Amygdala (tissue), 56 donors: ENCODE results near the gene ASMTL.
"Not testable (repeated sequence)": the region's sequence is repeated elsewhere in the genome, so short reads cannot be mapped to it uniquely, and the experiment has no call there.

ENCODE experiments used
- DNase-seq, 56 donors: peaks; one replicate each; lab custom pipeline; 2025; lab: John Stamatoyannopoulos, UW

The ASMTL gene

DNA sequence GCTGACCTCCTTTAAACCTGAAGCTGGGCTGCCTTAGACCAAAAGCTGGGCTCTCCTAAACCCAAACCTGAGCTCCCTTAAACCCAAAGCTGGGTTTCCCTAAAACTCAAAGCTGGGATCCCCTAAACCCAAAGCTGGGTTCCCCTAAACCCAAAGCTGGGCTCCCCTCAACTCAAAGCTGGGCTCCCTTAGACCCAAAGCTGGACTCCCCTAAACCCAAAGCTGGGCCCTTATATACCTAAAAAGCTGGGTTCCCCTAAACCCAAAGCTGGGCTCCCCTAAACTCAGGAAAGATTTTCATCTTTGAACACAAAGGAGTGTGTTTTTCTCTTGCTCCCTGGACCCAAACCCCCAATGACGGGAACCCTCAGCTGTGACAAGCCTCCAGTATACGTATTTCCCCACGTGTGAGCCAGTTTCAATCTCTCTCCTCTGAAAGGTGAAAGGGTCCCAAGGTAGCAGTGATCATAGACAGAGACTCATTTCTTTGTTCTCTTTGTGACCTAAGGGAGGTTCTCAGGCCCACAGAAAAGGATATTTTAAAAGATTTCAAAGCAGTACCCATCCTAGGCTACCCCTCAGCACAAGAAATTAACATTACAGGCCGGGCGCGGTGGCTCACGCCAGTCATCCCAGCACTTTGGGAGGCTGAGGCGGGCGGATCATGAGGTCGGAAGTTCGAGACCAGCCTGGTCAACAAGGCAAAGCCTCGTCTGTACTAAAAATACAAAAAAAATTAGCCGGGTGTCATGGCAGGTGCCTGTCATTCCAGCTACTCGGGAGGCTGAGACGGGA lies 31.3 kb upstream of the ASMTL start:
- no peak for DNase-seq

DNA sequence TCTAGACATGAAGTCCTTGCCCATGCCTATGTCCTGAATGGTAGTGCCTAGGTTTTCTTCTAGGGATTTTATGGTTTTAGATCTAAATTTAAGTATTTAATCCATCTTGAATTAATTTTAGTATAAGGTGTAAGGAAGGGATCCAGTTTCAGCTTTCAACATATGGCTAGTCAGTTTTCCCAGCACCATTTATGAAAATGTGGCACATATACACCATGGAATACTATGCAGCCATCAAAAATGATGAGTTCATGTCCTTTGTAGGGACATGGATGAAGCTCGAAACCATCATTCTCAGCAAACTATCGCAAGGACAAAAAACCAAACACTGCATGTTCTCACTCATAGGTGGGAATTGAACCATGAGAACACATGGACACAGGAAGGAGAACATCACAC lies 29.8 kb upstream of the ASMTL start:
- not testable (repeated sequence) for DNase-seq

DNA sequence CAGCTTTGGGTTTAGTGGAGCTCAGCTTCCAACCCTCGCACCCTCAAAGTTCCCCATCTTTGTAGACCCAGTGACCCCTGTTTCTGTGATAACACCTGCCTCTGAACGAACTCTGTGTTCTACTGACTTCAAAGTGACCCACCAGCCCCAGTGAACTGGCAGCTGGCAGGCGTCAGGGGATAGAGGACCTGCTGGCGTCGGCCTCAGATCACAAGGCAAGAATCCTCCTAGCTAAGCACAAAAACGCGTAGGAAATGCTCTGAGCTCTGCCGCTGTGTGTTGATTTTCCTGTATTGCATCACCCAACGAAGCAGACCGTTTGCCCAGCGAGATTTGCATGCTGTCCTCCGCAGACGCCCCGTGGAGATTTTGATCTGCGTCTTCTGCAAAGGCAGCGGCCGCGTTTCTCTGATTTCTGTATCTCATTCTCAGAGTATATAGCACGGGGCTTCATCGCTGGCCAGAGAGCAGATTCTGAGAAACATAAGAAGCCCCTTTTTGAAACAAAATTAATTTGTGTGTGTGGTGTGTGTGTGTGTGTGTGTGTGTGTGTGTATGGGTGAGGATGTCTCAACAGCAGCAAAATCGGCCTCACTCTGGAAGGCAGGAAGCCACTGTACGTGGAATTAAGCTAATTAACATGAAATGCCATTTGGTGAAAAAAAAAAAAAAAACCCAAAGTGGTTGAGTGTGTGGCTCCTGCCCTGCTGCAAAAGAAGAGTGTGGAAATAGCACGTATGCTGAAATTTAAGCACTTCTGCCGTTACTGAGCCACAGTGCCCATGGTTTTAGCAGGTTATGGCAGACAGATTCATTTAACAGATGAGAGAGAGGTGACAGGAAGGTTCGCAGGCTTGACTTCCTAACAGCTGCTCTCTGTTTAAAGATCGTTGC lies 29.2 kb upstream of the ASMTL start:
- no peak for DNase-seq

DNA sequence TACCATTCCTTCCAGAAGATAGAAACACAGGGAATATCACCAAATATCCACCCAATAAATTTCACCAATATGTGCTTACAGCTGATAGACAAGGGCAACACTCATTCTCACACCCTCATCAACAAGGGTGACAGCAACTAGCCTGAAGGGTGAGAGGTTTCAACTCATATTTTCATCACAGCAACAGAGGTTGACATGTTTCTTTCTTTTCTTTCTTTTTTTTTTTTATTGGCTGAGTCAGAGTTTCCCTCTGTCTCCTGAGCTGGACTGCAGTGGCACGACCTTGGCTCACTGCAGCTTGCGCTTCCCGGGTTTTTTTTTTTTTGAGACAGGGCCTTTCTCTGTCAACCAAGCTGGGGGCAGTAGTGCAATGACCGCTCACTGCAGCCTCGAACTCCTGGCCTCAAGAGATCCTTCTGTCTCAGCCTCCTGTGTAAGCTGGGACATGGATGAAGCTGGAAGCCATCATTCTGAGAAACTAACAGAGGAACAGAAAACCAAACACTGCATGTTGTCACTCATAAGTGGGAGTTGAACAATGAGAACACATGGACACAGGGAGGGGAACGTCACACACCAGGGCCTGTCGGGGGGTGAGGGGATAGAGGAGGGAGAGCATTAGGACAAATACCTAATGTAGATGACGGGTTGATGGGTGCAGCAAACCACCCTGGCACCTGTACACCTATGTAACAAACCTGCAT lies 27.5 kb upstream of the ASMTL start:
- DNase-seq, result no peak

DNA sequence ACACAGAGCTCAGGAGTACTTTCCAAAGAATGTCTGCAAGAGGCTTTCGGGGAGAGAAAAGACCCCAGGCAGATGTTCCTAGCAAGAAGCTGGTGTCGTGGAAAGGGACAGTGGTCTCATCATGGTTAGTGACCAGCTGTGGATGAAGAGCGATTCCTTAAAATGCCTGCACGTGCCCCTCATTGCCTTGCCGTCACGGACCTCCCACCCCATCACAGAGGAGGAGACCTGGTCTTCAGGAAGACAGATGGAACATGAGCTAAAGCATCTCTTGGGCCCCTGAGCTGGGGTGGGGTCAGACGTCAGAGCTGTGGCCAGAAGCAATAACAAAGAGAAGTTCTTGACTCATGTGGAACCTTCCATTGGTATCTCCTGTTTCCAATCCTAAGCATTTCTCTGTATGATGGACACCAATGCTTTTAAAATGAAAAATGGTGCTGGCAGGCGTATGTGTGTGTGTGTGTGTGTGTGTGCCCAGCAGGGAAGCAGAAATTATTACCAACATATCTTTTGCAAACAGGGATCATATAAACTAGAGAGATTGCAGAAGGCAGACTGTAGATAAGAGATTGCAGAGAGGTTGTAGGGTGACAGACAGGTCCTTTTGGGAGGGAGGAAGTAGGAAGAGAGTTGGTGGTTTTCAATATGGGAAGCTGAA lies 25.2 kb upstream of the ASMTL start:
- DNase-seq, result no peak

DNA sequence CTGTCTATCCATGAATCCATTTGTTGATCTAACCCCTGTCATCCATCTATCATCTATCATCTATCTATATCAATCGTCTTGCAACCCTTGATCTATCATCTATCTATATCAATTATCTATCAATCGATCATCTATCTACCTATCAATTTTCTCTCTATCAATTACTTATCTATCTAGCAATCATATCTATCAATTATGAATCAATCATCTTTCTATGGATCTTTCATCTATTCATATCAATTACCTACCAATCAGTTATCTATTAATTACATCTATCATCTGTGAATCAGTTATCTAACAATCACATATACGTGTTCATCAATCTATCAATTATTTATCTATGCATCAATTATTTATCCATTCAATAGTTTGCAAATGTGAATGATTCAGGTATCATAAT lies 24.5 kb upstream of the ASMTL start:
- no peak for DNase-seq

DNA sequence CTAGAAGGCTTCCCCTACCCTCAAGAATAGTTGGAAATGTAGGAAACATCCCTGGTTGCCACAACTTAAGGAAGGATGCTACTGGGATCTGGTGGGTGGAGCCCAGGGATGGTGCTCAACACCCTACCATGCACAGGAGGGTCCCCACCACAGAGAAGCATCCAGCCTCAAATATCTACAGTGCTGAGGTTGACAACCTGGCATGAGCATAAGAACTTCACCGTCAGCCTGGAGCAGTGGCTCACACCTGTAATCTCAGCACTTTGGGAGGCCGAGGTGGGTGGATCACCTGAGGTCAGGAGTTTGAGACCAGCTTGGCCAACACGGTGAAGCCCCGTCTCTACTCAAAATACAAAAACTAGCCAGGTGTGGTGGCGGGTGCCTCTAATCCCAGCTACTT lies 24.0 kb upstream of the ASMTL start:
- DNase-seq, result no peak

DNA sequence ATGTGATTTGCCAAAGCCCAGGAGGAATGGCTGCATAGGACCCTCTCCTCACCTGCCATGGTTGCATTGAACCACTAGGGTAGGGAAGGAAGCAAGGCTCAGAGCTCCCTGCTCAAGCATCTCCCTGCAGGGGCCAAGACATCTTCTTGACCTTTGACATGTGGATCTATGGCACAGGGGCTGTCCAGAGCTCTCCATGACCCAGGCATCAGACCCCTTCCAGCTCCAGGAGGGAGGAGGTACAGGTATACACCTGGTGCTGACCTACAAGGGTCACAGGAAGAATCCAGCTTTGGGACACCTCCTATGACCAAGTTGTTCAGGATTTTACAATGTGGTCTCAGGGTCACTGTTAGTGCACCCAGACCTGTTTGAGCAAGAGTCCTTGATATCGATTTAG lies 23.2 kb upstream of the ASMTL start:
- DNase-seq, result no peak

DNA sequence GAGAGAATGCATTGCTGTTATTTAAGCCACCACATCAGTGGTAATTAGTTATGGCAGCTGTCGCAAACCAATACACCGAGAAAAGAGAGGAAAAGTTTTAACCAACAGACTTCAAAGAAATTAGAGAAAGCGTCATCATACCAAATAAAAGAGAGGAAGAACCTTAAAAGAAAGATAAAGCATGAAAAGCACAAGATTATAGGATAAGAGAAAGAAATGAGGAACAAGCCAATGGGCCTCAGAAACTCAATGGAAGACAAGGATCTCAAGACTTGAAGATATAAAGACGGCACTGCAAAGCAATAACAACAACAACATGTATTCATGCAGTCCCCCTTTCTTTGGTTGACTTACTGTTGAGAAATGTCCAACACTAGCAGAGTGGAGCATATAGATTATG lies 22.8 kb upstream of the ASMTL start:
- DNase-seq, result no peak

DNA sequence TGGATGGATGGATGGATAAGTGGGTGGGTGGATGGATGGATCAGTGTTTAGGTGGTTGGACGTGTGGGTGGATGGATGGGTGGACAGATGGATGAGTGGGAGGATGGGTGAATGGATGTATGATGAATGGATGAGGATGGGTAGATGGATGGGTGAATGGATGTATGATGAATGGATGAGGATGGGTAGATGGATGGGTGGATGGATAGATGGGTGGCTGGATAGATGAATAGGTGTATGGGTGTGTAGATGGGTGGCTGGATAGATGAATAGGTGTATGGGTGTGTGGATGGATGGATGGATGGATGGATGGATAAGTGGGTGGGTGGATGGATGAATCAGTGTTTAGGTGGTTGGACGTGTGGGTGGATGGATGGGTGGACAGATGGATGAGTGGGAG lies 21.9 kb upstream of the ASMTL start:
- DNase-seq, result not testable (repeated sequence)

DNA sequence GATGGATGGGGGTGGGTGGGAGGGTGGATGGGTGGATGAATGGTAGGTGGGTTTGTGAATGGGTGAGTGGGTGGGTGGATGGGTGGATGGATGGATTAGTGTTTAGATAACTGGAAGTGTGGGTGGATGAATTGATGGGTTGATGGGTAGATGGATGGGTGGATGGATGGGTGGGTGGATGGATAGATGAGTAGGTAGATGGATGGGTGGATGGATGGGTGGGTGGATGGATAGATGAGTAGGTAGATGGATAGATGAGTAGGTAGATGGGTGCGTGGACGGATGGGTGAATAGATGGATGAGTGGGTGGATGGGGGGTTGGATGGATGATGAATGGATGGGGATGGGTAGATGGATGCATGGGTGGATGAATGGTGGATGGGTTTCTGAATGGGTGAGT lies 20.3 kb upstream of the ASMTL start:
- DNase-seq, result no peak

DNA sequence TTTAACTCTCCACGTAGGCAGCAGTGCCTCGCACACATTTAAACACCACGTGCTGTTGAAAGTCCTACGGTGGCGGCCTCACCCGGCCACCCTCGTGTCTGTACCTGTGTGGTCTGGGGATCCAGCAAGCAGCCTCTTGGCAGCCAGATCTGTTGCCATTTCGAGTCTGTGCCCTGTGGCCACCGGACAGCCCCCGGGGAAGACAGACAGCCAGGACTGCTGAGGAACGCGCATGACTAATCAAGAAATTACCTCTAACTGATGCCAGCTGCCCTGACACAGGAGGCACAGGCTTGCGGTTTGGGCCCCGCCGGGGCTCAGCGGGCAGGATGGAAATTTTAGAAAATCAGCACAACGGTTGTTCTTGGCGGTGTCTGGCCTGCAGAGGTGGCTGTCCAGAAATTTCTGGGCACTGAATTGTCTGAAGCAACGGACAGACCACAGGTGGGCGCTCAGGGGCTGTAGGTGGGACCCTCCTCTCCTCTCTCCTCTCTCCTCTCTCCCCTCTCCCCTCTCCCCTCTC lies 15.6 kb upstream of the ASMTL start:
- no peak for DNase-seq

DNA sequence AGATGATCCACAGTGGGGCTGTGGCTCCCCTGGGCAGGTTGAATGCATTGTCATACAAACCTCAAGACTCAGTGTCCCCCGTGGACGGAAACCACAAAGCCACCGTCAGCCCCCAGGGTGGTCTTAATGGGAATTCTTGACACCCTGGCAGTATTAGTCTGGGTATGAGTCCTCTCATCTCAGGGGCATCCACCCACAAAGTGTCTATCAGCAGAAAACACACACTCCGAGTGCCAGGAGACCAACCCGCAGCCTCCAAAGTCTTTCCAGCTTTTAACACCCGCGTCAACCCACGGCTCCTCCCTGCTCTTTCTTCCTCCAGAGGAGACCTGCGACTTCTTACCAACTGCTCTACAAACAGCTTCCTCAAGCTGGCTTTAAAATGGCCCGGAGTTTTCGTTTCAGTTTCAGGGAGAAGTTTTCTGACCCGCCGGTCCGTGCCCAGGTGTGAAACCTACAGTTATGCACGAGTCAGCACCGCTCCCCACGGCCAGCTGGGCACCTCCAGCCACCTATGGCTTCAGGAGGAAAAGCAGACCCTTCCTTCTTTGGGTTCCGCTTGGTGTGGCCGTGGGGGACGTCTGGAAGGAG lies 14.4 kb upstream of the ASMTL start:
- DNase-seq, result no peak

DNA sequence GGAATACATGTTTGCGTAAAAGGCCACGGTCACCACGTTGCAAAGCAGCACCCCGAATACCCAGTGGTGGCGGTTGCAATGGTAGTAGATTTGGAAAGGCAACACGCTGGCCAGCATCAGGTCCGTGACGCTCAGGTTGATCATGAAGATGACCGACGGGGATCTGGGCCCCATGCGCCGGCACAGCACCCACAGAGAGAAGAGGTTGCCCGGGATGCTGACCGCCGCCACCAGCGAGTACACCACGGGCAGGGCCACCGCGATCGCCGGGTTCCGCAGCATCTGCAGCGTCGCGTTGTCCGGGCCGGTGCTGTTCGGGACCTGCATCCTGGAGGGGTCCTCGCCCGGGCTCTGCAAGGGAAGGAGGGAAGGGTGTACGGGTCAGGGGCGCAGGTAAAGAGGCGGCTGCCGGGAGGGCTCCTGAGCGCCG lies 13.5 kb upstream of the ASMTL start:
- no peak for DNase-seq

DNA sequence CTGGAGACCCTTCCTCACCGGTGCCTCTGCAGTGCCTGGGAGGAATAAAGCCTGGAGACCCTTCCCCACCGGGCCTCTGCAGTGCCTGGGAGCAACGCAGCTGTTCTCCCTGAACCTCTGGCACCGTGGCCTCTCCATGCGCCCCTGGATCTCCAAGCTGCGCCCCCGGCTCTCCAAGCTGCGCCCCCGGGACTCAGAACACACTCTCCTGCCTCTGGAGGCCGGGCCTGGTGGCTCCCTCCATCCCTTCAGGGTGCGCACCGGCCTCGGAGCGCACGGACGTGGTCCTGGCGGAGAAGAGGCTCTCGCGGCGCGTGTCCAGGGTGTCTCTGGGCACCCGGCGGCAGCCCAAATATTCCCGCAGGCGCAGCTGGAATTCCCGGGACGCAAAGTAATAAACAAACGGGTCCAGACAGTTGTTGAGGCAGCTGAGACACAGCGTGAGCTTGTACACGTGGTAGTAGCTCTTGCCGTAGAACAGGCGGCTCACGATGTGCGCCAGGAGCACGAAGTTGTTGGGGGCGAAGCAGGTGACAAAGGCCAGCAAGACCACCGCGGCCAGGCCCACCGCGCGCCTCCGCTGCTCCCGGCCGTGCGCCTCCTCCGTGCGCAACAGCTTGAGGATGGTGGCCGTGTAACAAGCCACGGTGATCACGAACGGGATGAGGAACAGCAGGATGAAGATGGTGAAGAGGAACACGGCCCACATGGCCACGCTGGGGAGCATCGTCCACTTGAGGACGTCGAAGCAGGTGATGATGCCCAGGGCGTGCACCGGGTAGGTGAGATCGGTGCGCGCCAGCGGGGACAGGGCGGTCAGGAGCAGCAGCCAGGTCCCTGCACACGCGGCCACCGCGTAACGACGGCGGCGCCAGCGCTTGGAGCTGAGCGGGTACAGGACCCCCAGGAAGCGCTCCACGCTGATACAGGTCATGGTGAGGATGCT lies 12.8 kb upstream of the ASMTL start:
- DNase-seq, result no peak

DNA sequence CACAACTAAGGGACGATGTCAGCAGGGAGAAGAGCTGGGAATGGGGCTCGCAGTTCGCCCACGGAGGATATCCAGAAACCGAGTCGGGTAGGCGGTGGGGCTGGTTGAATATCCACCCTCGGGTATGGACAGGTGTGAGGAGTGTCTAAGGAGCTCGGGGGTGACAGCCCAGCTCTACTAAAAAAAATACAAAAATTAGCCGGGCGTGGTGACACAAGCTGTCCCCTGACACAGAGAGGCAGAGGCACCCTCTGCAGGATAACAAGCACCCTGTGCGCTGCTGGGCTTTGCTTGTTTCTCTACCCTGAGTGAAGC lies 12.2 kb upstream of the ASMTL start:
- DNase-seq, result no peak

DNA sequence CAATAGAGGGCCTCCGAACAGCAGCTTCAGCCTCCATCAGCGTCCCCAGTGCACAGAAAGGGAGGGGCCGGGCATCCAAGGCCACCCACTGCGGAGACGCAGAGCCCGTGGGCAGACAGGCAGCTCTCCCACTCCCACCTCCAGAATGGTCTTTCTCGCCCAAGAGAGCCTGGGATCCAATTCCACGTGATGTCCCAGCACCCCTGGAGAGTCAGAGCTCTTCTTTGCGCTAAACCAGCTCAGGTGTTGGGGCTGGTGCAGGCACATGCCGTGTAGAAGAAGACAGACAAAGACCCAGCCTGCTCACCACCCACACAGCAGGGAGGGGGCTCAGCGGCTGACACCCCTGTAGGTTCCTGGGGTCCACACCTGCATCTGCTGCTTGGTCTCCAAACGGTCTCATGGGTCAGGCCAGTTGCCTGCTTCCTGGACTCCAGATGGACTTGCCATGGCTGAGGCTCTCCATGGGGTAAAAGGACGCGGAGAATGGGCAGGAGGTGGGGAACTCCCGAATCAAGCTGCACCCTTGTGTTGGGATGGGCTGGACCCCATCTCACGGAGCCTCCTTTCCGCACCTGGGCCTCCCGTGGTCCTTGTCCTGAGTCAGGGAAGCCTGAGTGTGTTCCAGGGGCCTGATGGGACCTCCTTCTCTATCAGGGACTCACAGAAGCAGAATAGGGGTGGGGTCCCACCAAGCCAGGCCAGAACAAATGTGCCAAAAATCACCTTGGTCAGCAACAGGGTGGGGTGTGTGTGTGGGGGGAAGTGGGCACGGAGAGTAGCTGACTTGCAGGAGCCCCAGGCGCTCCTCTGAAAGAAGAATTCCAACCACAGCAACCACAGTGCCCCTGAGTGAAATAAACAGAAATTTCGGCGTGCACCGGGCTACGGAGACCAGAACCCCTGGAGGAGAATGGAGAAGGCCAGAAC lies 11.6 kb upstream of the ASMTL start:
- DNase-seq, result no peak

DNA sequence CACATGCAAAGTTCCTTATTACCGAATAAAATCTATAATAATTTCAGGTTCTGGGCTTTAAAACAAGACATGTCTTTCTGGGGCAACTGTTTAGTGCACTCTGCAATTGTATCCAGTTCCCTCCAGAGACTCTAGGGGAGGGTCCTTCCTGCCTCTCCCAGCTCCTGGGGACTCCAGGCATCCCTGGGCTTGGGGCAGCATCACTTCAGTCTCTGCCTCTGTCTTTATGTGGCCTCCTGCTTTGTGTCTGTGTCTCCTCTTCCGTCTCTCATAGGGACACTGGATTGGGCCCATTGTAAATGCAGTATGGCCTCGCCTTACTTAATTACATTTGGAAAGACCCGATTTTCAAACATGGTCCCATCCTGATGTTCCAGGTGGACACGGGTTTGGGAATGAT lies 10.9 kb upstream of the ASMTL start:
- no peak for DNase-seq
